ENCODE data around the gene UBAP2L.

The UBAP2L gene, protein sequence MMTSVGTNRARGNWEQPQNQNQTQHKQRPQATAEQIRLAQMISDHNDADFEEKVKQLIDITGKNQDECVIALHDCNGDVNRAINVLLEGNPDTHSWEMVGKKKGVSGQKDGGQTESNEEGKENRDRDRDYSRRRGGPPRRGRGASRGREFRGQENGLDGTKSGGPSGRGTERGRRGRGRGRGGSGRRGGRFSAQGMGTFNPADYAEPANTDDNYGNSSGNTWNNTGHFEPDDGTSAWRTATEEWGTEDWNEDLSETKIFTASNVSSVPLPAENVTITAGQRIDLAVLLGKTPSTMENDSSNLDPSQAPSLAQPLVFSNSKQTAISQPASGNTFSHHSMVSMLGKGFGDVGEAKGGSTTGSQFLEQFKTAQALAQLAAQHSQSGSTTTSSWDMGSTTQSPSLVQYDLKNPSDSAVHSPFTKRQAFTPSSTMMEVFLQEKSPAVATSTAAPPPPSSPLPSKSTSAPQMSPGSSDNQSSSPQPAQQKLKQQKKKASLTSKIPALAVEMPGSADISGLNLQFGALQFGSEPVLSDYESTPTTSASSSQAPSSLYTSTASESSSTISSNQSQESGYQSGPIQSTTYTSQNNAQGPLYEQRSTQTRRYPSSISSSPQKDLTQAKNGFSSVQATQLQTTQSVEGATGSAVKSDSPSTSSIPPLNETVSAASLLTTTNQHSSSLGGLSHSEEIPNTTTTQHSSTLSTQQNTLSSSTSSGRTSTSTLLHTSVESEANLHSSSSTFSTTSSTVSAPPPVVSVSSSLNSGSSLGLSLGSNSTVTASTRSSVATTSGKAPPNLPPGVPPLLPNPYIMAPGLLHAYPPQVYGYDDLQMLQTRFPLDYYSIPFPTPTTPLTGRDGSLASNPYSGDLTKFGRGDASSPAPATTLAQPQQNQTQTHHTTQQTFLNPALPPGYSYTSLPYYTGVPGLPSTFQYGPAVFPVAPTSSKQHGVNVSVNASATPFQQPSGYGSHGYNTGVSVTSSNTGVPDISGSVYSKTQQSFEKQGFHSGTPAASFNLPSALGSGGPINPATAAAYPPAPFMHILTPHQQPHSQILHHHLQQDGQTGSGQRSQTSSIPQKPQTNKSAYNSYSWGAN

DNA sequence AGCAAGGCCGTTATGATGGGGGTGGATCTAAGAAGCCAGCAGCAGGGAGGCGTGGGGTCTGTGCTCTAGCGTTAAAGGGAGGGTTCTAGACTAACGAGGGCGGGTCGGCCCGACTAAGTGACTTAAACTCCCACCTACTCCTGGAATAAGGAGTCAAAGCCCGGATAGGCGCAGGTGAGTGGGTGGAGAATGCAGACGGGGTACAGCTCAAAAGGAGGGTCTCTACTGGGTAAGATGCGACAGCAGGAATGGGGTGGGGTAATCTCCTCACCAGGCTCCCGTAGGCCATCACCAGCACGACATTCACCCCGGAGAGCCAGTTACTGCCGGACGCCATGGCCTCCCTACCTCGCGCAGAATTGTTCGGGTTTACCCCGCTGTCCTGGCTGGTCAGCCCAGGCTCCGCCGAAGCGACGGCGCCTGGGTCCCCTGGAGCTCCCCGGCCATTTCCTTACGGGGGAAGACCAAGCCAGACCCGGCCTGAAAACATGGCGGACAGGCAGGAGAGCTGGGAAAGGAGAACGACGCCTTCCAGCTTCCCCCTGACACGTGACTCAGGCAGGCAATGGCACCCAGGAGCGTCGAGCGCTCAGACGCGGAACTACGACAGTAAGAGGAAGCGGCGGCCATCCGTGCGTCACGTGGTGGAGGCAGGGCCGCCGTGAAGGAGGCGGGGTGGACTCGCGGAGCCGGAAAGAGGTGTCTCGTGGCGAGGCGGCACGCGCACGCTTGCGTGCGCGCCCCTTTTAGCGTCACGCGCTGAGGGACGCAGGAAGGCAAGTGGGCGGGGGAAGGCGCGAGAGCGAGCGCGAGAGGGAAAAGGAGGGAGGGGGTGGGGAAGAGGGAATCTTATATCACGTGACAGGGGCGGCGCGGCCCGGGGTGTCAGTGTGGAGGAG is at the start of gene UBAP2L:
TSS of gene UBAP2L (plus strand) at position 885 of the 899 bp plus-strand sequence. CDS start 4,169 bp downstream, outside the sequence.
- DNase-seq, result peak; percentile 97

DNA sequence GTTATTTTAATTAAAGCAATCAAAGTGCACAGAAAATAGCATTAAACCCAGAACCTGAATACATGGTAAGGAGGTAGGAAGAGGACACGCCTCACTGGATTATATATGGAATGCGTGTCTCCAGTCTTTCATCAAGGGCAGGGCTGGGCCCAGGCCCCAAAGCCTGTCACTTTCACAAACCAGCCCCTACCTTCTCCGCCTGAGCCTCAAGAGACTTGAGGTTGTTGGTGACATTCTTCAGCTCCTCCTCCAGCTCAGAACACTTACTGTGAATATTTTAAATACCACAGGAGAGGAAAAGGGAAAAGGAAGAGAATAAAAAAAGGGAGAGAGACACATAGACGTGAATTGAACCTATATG is 49.6 kb upstream of the UBAP2L start:
- DNase-seq, result no peak

DNA sequence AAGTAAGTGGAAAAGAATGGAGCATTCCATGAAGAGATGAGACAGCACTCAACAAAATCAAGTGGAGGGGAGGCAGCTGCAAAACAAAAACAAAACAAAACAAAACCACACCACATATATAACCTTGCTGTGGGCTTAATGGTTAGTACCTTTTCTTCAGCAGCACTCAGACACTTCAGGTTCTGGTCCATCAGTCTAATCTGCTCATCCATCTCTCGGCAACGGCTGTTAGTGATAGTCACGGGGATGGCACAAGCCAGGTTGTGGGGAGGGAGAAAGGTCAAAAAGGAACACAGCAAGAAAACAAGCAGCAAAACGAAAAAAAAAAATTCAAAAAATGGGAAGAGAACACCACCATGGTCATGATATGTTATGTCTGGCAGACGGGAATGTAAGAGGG is 48.9 kb upstream of the UBAP2L start:
- no peak for DNase-seq

DNA sequence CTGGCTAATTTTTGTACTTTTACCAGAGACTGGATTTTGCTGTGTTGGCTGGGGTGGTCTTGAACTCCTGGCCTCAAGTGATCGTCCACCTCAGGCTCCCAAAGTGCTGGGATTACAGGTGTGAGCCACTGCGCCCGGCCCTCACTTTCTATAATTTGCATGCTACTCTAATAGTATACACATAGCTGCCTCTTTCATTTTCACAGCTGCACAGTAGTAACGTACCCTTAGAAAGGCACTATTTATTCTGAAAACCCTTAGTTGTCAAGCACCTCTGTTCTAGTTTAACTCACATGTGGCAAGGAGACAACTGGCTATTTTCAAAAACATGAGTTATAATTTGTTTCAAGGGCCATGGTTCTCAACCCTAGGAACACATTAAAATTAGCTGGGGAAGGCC is 46.1 kb upstream of the UBAP2L start:
- DNase-seq, result no peak

DNA sequence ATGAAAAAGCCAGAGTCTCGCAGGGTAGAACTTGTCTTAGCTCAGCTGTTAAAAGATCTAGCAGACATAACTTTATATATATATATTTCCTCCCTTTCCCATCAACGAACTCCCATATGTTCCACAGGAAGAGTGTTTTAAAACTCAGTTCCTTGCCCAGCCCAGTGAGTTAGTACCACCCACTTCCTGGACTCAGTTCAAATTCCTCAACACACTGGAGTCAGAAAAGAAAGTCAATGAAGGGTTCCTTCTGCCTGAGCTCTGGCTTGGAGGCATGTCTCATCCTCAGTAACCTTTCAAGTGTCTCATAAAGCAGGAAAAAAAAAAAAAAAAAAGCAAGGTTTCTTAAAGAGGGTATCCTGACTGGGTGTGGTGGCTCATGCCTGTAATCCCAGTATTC is 44.4 kb upstream of the UBAP2L start:
- no peak for DNase-seq

DNA sequence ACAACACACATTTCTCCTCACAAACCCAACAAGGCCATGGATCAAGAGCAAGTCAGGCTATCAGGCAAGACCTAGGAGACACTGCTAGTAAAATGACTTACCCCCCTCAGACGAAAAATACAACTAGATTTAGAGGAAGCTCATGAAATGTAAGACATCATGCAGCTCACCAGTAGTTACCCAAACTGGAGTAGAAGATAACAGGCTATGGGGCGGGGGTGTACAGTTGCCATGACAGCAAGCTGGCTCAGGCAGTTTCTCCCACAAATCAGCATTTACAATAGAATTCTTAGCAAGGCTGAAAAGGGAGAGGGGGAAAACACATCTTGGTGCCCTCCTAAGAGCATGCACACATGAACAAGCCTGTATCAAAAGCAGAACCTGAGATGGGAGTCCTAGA is 42.7 kb upstream of the UBAP2L start:
- no peak for DNase-seq

DNA sequence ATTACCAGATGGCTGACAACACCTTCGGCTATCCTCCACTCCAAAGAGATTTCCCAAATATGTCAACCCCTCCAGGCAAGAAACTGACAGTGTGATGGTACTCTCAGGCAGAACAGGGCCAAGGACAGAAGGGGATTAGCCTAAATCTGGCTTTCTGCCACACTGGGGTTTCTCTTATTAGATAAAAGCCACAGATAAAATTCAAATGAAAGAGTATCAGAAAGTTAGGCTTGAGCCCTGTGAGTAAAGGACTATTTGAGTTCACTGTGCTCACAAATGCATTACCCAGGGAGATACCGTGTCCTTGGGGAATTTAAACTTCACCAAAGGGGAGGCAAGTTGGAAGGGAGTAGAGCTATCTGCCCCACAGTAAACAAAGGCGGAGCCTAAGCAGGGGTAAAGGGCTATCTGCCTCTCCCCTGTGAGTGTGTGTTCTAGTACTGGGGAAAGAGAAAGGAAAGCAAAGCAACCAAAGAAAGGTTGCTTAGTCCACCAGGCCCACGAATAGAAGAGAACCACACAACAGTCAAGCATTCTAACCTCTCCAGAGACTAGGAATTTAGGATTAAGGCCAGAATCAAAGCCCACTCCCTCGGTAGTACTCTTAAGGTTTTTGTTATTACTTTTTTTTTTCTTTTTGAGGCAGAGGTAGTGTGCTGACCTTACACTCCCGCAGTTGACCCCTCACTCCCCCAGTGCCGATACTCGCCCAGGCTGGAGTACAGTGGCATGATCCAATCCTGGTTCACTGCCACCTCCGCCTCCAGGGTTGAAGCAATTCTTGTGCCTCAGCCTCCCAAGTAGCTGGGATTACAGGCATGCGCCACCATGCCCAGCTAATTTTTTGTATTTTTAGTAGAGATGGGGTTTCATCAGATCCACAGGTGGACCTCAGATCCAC is 41.6 kb upstream of the UBAP2L start:
- DNase-seq, result no peak

DNA sequence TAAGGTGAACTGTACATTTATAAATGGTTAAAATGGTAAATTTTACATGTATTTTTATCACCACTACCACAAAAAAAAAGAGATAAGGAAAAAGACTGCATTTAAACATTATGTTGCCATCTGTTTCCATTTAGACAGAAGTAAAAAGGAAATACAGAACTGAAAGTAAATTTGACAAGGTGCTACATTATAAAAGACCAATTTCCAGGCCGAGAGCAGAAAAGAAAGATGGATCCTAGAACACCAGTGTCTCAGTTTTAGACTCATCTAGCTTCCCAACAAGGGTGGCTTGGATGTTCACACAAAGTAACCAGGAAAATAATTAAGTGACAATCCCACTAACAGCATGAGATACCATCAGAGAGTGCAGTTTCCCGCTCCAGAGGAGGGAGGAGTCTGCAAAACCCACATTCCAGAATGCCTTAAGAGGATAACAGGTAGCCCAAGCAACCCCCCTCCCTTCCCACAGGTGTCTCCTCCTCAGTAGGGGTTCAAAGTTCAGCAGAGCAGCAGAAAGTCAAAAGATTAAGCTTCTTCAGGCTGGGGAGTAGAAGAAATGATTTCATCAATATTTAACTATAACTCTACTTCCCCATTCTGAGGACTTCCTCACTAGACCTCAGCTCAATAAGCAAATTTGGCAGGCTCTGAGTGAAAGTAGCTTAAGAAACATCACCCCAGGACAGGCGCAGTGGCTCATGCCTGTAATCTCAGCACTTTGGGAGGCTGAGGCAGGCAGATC is 40.6 kb upstream of the UBAP2L start:
- DNase-seq, result peak; percentile 54

DNA sequence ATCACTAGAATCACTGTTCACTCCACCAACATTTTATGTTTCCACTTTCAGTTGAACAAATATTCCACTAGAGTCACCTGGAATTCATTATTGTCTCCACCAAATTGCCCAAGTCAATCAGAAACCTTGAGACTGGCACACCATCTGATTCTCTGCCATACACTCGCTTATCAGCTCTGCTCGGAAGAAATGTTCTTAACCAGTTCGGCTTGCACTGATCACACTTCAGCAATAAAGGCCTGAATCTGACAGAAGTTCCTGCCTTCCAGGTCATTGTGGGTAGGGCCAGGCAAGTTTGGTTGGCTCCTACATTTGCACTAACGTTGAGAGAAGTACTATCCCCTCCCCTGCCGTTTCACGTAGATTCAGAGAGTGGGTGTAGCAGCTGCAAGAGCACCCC is 38.8 kb upstream of the UBAP2L start:
- no peak for DNase-seq

DNA sequence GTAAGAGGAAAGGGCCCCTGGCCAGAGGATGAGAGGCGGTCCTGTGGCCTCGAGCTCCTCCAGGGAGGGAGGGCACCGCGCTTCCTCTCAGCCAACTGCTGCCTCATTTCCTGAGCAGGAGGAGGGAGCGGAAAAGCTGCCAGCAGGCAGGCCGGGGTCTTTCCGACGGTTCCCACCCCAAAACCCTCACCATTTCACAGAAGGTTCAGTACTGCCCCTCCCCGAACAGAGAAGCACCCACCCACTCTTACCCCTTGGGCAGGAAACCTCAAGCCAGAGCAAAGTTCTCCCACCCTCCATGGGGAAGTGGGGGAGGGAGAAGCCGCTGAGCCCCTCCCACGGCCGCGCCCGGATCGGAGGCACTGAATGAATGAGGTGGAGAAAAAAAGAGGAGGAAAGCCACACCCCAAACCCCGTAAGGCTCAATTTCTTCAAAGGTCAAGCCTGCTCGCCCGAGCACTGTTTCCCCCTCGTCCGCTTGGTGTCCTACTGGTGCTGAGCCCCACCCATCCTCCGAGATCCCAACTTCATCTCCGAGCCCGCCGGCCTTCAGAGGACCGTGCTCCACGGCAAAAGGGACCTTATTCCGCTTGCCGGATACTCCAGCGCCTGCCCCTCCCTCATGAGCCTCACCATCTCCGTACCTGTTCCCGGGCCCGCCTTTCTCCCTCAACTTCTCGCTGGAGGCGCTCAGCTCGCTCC is 38.3 kb upstream of the UBAP2L start:
- peak; percentile 86 for DNase-seq

DNA sequence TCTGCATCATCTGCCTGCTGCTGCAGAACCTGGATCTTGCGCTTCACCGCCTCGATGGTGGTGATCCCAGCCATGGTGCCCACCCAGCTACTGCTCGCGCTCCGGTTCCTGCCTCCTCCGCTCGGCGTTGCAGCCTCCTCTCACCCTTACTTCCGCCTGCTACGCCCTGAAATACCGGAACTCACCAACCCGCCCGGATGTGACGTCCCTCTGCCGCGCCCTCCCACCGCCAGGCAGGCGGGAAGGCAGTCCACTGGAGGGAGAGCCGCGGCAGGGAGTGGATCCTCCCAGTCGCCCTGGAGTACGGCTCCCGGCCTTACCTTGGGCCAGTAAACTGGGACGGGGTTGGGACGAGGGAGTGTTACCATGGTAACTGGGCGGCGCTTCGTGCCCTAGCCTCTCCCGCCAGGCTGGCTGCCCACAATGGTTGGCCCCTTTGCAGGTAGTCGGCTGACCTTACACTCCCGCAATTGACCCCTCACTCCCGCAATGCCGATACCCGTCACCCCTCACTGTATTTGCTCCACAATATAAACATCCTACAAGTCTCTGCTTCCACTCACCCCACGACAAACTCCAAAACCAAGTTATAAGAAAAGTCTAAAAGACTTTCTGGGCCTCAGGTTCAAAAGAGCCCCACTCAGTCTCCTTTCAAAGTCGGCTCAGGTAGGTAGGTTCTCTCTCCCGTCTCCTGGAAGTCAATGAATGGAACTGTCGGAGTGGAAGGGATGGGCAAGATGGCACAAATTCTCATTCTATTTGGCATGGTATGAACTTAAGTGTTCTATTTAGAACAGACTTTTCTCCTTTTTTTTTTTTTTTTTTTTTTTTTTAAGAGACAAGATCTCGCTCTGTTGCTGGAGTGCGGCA is 37.5 kb upstream of the UBAP2L start:
- DNase-seq, result peak; percentile 88

DNA sequence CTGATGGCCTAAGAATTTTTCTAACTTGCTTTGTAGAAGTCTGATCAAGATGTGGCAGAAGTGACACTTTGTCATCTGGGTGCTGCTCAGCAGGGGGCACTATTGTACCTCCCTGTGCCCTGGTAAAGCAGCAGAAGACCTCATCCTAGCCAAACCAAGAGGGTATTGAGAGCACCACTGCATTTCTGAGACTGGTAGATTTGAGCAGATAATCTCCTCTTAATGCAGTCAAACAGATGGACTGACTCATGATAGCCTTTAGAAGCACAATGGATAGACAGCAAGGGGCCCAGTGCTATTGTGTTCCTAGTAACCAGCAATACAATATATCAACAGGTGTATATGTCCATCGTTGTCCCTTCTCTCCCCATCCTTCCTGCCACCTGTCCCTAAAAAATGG is 34.6 kb upstream of the UBAP2L start:
- peak; percentile 44 for DNase-seq

DNA sequence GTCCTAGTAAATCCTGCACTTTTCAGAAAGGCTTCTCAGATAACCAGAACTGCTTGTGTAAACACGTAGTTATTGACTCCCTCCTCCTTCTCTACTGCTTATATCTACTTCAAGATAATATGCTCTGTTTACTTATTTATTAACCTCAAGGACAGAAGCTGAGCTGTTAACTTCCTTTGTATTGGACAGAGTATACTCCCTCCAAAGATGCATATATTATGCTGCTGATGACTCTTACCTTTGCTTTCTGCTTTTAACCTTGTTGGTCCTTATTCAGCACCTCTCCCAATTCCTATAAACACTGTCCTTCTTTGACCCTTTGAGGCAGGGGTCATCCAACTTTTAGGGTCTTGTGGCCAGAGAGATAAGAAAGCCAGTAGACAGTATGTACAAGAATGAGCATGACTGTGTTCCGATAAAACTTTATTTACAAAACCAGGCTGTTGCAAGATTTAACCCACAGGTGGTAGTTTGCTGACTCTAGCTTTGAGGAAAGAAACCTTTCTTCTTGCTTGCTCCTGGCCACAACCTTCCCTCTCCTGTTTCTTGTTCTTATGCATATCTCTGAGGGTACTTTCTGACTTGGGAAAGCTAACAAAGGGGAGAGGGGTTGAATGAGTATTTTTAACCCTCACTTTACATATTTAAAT is 33.8 kb upstream of the UBAP2L start:
- no peak for DNase-seq

DNA sequence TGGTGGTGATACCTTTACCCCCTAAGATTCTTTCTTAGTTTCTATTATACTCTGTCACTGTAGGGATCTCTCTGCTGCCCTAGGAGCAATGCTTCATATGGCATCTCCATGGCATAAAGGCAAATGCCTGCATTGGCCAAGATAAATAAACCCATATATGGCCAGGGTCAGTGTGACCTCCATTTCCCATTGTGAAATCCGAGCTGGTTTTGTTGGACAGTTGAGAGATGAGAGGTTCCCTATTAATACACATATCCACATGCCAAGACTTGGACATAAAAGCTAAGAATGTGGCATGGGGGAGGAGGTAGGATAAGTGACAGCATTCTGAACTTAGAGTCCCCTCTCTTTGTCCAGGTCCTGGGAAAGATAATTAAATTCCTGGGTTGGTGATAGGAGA is 30.2 kb upstream of the UBAP2L start:
- no peak for DNase-seq

DNA sequence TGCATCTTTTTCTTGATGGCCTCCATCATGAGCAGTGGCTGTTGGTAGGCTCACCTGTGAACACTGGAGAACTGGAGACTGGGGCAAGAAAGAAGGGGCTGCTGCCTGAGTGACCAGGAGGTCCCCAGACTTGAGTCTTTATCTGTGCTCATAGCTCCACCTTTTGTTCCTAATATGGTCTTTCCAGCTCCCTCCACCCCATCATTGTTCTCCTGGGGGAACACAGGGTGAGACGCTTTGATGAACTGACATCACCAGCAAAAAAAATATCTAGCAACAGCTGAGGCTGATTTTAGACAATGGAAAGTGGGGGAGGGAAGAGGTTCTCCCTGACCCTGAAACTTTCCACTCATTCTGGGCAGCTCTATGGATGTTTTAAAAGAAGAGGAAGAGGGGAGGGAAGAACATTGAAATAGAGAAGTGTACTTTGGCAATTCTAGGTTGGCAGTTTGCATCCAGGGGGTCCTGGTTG is 28.7 kb upstream of the UBAP2L start, which contains the start of gene TPM3:
TSS of gene TPM3 (minus strand) at position 111 of the 472 bp plus-strand sequence. CDS start at position 29, 82 bp downstream.
- DNase-seq, result no peak

DNA sequence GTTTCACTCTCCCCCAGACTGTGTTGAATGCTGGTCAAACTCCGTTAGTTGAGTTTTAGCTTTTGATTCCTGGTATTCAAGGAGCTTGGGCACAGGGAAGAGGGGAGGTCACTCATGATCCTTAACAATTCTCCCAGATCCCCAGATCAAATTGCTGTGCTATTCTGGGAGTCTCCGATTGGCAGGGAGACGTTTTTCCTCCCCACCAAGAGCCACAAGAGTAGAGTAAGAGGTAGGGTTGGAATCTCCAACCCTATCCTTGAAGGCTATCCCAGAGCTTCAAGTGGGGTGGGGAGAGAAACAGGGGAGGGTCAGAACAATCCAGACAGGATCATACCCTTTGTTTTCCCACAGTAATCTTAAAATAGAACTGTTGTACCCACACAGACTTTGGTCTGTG is 28.3 kb upstream of the UBAP2L start:
- DNase-seq, result no peak

DNA sequence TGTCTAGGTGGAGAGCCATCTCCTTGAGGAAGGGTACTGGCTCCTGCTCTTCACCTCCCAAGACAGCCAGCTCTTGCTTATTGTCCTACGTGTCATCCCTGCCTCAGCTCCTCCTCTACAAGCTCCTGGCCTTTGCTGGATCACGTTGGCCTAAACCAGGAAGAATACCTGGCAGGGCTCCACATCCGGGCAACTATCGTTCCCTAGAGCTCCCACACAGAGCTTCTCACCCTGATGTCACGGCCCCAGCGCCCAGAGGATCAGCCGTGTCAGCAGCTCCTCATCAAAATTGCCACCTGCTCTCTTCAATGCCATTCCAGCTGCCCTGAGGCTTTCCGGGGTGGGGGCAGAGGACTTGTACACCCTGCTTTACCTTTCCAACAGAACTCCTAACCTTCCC is 26.9 kb upstream of the UBAP2L start:
- DNase-seq, result no peak
